ENCODE results near the gene USP8. TPM values are rescaled to one million over a fixed set of nuclear protein-coding genes. Genes with fewer than 3 reads are reported as not detected.
"Not testable (repeated sequence)": the region's sequence is repeated elsewhere in the genome, so short reads cannot be mapped to it uniquely, and the experiment has no call there.

The USP8 gene
- polyA plus RNA-seq, 5 donors = 43.2 to 73.4 (median 62.7) TPM

DNA sequence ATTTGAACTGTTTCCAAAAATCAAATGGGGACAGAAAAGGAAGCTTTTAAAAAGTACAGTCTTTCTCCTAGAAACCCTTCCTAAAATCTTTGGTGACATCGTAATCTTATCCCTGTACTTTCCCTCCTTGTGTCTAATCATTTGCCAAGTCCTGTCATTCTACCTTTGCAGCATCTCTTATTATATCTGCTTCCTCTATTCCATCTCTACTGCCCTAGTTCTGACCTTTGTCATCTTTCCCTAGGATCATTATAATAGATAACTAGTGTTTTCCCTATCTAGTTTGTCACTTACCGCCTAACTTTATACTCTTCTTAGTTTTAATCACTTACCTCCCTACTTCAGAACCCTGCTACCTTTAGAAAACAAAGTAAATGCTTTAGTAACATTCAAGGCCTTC lies 11.6 kb downstream of the USP8 start:
- DNase-seq = no peak

DNA sequence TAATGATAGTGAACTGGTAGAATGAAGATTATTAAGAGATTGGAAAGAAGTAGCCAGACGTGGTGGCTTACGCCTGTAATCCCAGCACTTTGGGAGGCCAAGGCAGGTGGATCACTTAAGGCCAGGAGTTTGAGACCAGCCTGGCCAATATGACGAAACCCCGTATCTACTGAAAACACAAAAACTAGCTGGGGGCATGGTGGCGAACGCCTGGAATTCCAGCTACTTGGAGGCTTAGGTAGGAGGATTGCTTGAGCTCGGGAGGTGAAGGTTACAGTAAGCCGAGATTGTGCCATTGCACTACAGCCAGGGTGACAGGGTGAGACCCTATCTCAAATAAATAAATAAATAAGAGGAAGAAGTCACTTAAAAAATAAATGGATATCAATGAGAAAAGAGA lies 14.0 kb downstream of the USP8 start:
- no peak for DNase-seq

DNA sequence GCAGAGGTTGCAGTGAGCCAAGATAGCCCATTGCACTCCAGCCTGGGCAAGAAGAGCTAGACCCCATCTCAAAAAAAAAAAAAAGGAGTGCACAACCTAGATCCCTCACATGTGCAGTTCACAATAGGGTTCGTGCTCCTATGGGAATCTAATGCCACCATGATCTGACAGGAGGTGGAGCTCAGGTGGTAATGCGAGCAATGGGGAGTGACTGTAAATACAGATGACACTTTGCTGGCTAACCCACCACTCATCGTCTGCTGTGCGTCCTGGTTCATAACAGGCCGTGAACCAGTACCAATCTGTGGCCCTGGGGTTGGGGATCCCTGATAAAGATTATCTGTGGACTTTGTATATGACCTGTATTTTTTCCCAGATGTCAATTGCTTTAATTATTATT lies 16.7 kb downstream of the USP8 start:
- DNase-seq = no peak

- DNase-seq = peak in 1 of 2 donors; percentile 2
Observed at GRCh38 chr15:50452927-50453326, 28.7 kb downstream of the USP8 start.

DNA sequence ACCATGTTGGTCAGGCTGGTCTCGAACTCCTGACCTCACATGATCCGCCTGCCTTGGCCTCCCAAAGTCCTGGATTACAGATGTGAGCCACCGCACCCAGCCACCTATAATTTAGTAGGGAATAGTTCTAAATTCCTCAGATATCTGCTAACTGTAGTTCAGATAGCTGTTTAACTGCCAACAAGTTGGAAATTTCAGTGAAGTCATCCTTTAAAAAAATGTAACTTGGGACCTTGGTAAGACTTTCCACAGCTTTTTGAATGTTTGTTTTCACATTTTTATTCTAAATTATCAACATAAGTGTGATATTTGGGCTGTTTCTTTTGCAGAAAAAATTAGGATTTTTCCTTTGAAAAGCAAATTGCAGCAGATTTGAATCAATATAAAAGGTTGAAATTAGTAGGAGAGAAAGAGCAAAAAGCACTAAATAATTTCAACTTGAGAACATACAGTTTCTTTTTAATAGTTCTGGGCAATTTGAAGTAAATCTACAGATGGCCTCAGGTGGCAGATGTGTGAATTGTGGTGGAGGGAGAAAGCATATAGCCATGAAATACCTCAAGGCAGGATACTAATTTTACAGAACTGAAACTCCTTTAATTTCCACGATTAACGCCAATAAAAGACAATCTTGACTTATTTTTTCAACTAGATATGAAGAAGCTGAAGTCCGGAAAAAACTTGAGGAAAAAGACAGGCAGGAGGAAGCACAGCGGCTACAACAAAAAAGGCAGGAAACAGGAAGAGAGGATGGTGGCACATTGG lies 34.3 kb downstream of the USP8 start:
- DNase-seq = no peak

DNA sequence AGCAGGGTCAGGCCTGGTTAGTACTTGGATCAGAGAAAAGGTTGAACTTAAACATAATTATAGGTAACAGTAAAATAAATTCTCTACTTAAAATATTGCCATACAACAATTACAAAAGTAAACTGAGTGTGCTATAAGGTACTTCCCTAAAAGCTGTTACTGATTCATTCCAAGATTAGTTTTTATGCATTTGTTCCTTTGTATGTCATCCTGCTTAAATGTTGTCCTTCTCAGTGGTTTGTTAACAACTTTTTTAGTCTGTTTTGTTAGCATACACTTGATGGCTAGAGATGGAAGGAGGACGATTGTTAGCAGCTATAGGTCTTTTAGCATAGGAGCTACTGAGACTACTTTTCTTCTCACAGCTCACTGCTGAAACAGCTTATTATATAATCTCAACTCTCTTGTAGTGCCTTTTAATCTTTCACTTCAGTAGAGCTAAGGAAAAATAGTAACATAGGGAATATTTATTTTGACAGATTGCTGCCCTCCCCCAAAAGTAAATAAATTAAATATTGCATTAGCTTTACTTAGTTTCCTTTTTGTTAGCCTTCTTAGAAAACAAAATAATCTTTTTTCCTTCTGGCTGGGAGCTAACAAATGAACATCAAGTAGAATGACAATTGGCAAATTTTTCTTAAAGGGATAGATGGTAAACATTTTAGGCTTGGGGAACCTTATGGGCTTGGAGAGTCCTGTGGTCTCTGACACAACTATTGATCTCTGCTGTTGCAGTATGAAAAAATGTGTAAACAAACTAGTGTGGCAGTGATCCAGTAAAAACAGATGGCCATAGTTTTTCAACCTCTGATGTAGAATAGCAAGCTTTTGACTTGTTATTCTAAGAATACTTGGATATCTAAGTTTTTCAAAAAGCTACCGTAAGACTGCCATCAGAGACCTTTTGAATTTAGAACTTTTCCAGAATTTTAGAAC lies 39.5 kb downstream of the USP8 start:
- peak; percentile 32 to 42 for DNase-seq

- DNase-seq = no peak
Observed at GRCh38 chr15:50471072-50471471, 46.9 kb downstream of the USP8 start.

- DNase-seq = no peak
Observed at GRCh38 chr15:50476143-50476542, 51.9 kb downstream of the USP8 start.

DNA sequence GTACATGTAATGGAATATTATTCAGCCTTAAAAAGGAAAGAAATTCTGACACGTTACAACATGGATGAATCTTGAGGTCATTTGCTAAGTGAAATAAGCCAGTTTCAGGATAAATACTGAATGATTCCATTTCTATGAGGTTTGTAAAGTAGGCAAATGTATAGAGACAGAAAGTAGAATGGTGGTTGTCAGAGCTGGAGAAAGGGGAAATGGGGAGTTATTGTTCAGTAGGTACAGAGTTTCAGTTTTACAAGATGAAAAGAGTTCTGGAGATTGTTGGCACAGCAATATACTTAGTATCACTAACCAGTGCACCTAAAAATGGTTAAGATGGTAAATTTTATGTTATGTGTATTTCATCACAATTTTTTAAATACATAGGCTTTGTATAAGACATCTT lies 60.6 kb downstream of the USP8 start:
- no peak for DNase-seq

DNA sequence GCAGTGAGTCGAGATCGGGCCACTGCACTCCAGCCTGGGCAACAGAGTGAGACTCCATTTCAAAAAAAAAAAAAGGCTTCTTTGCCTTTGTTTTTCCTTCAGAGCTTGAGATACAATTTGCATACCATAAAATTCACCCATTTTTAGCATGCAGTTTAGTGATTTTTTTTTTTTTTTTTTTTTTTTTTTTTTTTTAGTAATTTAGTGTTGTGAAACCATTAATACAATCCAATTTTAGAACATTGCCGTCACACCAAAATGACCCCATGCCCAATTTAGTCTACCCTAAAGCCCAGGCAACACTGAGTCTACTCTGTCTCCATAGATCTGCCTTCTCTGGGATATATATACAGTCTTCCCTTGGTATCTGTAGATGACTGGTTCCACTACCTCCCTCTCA lies 61.2 kb downstream of the USP8 start:
- no peak for DNase-seq

DNA sequence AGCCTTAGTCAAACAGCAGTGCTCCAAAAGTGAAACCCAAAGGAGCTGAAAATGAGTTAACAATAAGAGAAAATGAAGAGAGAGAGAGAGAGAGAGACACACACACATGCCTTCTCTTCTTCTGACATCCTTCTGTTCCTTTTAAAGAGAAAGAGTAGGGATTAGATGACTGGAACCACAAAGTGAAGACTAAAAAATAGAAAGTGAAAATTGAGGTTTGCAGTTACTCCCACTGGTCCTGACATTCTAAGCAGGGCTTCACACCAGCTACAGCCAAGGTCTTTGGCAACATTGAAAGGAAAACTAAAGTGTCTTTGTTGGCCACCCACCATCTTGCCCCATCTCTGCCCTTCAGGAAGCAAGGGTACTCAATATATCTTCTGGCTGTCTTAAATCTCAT lies 63.1 kb downstream of the USP8 start:
- no peak for DNase-seq

DNA sequence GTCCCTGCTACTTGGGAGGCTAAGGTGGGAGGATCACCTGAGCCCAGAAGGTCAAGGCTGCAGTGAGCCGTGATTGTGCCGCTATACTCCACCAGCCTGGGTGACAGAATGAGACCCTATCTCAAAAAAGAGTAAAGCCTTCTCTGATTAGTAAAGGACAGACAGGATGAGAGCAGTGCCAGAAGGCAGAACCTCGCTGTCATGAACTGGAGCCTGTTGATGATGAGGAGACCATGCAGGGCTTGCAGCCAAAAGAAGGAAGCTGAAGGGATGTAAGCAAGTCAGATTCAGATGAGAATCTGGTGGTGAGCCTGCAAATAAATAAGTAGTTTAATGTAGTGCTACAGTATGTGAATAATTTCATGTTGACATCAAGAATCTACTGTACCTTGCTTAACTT lies 69.4 kb downstream of the USP8 start:
- DNase-seq = no peak

- DNase-seq = not testable (repeated sequence)
Observed at GRCh38 chr15:50494547-50494946, 70.3 kb downstream of the USP8 start.

GRCh38 chr15:50496692-50497091 lies 72.5 kb downstream of the USP8 start:
- no peak for DNase-seq

DNA sequence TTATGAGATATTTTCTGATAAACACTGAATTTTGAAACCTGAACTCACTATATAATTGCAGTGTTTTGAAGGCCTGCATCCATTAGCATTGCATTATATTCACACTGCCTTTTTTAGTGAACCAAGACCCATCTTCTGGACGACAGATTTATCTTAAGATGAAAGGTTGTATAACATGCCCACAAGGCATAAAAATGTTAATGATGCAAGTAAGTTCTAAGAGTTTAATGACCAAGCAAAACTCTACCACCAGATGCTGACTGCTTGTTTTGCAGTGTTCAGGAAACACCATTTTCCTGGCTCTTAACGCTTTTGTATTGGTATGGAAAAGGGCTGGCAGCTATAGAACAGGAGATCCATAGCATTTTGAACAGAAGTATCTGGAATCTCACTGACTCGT lies 76.1 kb downstream of the USP8 start:
- DNase-seq = no peak

GRCh38 chr15:50501815-50502214 lies 77.6 kb downstream of the USP8 start:
- DNase-seq = no peak

DNA sequence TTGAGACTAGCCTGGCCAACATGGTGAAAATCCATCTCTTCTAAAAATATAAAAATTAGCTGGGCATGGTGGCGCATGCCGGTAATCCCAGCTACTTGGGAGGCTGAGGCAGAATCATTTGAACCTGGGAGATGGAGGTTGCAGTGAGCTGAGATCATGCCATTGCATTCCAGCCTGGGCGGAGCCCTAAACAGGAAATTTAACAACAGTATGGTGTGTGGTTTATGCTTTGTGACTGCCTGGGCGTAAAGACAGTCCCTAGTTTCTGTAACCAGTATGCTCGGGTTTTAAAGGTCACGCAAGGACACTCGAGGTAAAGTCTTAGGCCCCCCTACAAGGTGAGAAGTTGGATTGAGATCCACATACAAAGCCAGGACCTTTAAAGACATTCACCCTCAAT lies 78.9 kb downstream of the USP8 start:
- no peak for DNase-seq

DNA sequence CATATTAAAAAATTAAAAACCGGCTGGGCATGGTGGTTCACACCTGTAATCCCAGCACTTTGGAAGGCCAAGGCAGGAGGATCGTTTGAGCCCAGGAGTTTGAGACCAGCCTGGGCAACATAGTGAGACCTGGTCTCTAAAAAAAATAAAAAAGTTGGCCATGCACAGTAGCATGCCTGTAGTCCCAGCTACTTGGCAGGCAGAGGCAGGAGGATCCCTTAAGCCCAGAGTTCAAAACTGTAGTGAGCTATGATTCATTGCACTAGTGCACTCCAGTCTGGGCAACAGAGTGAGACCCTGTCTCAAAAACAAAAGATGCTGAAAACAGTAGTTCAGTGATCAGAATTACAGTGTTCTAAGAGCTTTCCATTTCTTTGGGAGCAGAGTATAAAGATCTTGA lies 81.5 kb downstream of the USP8 start:
- not testable (repeated sequence) for DNase-seq

- DNase-seq = no peak
Observed at GRCh38 chr15:50506121-50506520, 81.9 kb downstream of the USP8 start.

GRCh38 chr15:50513001-50513400 lies 88.8 kb downstream of the USP8 start:
- no peak for DNase-seq

DNA sequence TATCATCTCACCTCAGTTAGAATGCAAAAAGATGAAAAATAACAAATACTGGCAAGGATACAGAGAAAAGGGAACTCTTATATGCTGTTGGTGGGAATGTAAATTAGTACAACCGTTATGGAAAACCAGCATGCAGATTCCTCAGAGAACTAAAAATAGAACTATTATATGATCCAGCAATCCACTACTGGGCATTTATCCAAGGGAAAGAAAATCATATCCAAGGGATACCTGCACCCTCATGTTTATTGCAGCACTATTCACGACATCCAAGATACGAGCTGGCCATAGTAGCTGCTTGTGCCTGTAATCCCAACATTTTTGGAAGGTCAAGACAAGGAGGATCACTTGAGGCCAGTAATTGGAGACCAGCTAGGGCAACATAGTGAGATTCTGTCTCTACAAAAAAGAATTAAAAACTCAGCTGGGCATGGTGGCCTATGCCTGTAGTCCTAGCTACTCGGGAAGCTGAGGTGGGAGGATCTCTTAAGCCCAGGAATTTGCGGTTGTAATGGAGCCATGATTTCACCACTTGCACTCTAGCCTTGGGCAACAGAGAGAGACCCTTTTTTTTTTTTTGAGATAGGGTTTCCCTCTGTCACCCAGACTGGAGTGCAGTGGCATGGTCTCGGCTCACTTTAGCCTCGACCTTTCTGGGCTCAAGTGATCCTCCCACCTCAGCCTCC lies 95.7 kb downstream of the USP8 start:
- DNase-seq = no peak

GRCh38 chr15:50523851-50524251 lies 99.6 kb downstream of the USP8 start:
- no peak for DNase-seq

GRCh38 chr15:50531163-50531562 lies 107.0 kb downstream of the USP8 start:
- DNase-seq = no peak
